ENCODE results near the gene CCS.

DNA sequence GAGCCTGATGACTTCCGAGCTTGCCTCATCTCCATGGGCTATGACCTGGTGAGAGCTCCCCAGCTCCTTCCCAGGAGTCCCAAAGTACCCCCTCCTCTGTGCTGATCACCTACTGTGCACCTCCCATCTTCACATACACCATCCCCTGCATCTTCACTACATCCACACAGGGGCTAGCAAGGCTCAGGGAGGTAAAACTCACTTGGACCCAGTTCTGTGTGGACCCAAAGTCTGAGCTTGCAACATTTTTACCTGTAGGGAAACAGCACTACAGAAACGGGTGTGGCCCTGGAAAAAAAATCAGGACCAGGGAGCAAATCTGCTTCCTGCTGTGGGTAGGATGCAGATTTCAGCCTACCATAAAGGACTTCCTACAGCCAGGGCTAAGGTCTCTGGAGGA lies 30.7 kb upstream of the CCS start:
- TF ChIP-seq TCF12 (IDR thresholded peaks at IDR 0.05; ENCODE audit: low read depth) = no peak
- TF ChIP-seq TAF1 (IDR thresholded peaks at IDR 0.05; ENCODE audit: low read depth) = no peak
